GM19240 (cell line): ENCODE data around the gene DPYSL4.
"Not testable (repeated sequence)": the region's sequence is repeated elsewhere in the genome, so short reads cannot be mapped to it uniquely, and the experiment has no call there.

Experiments used
- DNase-seq: peaks from one replicate; pipeline ENCODE4 v3.0.0; 2011; ENCODE audit warnings: low spot score; ENCODE audit not compliant: insufficient read length

DPYSL4 gene

GRCh38 chr10:132149917-132150316, 36.8 kb upstream of the DPYSL4 start:
- DNase-seq, result no peak

DNA sequence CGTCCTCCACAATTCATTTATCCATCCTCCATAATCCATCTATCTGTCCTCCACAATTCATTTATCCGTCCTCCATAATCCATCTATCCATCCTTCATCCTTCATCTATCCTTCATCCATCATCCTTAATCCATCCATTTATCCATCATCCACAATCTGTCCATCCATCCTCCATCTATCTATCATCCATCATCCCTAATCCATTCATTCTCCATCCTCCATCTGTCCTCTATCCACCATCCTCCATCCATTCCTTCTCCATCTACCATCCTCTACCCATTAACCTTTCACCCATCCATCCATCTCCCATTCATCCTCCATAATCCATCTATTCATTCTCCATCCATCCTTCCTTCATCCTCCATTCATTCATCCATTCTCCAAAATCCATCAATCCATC, 36.0 kb upstream of the DPYSL4 start:
- no peak for DNase-seq

- DNase-seq, result no peak
Measured at GRCh38 chr10:132151286-132151950, 35.3 kb upstream of the DPYSL4 start.

- DNase-seq, result no peak
Measured at GRCh38 chr10:132151951-132152505, 34.7 kb upstream of the DPYSL4 start.

GRCh38 chr10:132152896-132153580, 33.7 kb upstream of the DPYSL4 start:
- DNase-seq, result no peak

DNA sequence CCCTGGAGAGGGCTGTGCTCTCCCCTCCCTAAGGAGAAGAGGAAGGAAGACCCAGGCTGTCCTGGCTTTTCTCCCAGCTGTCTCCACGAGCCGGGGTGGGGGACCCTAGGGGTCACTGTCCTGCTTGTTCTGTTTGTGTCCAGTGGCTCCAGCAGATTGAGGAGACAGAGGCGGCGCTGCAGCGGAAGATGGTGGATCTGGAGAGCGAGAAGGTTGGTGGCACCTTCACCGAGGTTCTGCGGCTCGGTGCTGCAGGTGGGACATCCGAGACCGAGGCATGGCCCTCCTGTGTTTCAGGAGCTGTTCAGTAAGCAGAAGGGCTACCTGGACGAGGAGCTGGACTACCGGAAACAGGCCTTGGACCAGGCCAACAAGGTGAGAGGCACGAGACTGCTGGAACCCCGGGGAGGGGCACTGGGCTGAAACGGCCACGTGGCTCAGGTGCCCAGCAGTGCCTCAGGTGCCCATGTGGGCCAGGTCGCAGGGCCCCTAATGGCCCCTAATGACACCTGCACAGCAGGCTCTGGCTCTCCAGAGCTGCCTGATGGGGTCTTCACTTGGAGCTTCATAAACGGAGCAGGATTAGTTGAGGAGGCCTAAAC, 33.0 kb upstream of the DPYSL4 start:
- DNase-seq, result no peak

DNA sequence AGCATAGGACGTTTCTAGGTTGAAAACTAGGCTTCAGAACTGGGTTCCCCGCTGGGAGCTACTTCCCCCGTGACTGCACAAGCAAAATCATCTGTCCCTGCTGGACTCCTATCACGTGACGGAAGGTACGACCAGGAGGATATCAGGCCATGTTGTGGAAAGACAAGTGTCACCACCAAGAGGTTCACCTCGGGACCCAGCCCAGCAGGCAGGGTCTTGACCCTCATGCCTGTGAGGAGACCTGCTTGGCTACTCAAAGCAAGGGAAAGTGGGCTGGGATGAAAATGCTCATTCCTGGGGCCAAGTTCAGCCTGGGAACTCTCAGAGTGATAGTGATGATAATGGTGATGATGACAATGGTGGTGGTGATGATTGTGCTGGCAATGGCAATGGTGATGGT, 32.3 kb upstream of the DPYSL4 start:
- no peak for DNase-seq

- DNase-seq, result no peak
Measured at GRCh38 chr10:132154931-132155330, 31.8 kb upstream of the DPYSL4 start.

GRCh38 chr10:132155723-132156381, 30.9 kb upstream of the DPYSL4 start:
- no peak for DNase-seq

DNA sequence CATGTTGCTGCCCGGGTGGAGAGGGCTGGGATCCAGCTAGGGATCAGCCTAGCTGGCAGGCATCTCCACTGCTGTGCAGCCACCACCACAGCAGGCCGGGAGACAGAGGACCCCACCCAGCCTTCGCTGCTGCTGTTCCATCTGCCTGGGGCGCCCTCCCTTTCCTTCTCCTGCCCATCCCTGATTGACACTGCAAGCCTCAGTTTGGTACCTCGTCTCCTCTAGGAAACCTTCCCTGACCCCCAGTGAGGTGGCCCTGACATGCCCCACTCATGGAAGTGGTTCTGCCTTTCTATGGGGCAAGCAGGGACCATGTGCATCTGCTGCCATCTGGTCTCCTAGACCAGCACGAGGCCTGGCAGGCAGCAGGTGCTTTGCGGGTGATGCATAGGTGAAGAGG, 30.4 kb upstream of the DPYSL4 start:
- no peak for DNase-seq

GRCh38 chr10:132157101-132157500, 29.6 kb upstream of the DPYSL4 start:
- DNase-seq, result no peak

- no peak for DNase-seq
Measured at GRCh38 chr10:132158122-132158741, 28.5 kb upstream of the DPYSL4 start.

- DNase-seq, result no peak
Measured at GRCh38 chr10:132158823-132159222, 27.9 kb upstream of the DPYSL4 start.

DNA sequence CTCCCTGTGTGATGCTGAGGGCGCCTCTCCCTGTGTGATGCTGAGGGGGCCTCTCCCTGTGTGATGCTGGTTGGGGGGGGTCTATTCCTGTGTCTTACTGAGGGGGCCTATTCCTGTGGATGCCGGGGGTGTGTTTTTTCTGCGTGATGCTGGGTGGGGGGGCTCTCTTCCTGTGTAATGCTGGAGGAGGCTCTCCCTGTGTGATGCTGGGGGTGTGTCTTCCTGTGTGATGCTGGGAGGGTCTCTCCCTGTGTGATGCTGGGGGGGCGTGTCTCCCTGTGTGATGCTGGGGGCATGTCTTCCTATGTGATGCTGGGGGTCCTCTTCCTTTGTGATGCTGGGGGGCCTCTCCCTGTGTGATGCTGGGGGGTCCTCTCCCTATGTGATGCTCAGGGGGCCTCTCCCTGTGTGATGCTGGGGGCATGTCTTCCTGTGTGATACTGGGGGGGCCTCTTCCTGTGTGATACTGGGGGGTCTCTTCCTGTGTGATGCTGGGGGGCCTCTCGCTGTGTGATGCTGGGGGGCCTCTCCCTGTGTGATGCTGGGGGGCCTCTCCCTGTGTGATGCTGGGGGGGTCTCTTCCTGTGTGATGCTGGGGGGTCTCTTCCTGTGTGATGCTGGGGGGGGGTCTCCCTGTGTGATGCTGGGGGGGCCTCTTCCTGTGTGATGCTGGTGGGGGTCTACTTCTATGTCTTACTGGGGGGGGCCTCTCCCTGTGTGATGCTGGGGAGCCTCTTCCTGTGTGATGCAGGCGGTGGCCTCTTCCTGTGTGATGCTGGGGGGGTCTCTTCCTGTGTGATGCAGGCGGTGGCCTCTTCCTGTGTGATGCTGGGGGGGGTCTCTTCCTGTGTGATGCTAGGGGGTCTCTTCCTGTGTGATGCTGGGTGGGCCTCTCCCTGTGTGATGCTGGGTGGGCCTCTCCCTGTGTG, 27.2 kb upstream of the DPYSL4 start:
- DNase-seq, result not testable (repeated sequence)

DNA sequence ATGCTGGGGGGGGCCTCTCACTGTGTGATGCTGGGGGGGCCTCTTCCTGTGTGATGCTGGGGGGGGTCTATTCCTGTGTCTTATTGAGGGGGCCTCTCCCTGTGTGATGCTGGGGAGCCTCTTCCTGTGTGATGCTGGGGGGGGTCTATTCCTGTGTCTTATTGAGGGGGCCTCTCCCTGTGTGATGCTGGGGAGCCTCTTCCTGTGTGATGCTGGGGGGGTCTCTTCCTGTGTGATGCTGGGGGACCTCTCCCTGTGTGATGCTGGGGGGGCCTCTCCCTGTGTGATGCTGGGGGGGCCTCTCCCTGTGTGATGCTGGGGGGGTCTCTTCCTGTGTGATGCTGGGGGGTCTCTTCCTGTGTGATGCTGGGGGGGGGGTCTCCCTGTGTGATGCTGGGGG, 26.5 kb upstream of the DPYSL4 start:
- not testable (repeated sequence) for DNase-seq

GRCh38 chr10:132160834-132161622, 25.7 kb upstream of the DPYSL4 start:
- DNase-seq, result not testable (repeated sequence)

- no peak for DNase-seq
Measured at GRCh38 chr10:132162021-132162531, 24.7 kb upstream of the DPYSL4 start.

DNA sequence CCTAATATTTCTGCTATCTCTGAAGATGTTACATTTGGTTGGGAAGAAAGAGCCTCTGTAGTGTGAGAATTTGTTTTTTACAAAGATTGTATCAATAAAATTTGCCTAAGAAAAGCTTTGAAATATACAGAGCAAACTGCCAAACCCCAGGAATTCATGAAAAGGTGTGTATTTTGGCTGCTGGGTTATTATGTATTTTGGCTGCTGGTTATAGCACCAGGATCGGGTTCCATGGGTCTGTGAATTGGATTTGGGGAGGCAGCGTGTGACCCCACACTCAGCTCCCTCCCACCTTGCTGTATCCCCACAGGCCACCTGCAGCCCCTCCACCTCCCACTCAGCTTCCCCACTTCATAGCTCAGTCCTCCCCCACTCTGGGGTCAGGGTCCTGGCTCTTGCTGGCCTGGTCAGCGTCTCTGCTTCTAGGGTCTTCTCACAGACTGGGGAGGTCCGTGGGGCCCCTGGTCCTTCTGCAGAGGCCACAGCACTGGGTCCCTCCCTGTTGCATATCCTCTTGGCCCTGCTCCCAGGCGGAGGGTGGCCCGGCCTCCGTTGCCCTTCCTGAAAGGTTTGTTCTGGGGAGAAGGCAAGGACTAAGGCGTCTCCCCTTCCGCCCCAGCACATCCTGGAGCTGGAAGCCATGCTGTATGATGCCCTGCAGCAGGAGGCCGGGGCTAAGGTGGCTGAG, 24.0 kb upstream of the DPYSL4 start:
- DNase-seq, result no peak

DNA sequence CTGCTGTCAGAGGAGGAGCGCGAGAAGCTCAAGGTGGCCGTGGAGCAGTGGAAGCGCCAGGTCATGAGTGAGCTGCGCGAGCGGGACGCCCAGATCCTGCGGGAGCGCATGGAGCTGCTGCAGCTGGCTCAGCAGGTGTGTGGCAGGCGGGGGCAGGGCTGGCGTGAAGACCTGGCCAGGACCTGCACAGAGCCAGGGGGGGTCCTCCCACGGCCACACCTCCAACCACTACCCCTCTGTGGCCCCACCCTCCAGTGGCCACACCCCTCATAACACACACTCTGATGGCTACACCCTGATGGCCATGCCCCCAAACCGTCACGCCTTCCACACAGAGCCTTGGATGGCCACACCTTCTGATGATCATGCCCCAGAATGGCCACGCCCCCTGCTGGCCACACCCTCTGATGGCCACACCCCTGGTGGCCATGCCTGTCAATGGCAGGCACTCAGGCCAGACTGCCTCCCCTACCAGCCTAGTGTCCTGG, 23.4 kb upstream of the DPYSL4 start:
- no peak for DNase-seq
